Measurements from ENCODE around the gene NINJ1.

- TF ChIP-seq CTCF (IDR thresholded peaks at IDR 0.05) (no peak), POLR2A (IDR thresholded peaks at IDR 0.05) (no peak)
Measured at GRCh38 chr9:93076792-93077128, 57.3 kb downstream of the NINJ1 start.
